Measurements from ENCODE around the gene PAM.

DNA sequence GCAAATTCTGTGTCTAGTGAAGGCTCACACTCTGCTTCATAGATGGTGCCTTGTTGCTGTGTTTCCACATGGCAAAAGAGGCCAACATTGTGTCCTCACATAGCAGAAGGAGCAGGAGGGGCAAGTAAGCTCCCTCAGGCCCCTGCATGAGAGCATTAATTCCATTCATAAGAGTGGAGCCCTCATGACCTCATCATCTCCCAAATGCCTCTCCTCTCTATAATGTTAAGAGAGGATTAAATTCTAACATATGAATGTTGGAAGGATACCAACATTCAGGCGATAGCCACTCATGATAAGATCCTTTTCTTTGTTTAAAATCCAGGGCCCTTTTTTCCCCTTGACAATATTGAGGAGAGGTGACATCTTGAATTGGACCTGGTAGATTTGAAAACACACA lies 35.2 kb upstream of the PAM start:
- no peak for TF ChIP-seq SNAI2 (CRISPR knock-in tag; IDR thresholded peaks at IDR 0.05)
- TF ChIP-seq, protein P1, sequence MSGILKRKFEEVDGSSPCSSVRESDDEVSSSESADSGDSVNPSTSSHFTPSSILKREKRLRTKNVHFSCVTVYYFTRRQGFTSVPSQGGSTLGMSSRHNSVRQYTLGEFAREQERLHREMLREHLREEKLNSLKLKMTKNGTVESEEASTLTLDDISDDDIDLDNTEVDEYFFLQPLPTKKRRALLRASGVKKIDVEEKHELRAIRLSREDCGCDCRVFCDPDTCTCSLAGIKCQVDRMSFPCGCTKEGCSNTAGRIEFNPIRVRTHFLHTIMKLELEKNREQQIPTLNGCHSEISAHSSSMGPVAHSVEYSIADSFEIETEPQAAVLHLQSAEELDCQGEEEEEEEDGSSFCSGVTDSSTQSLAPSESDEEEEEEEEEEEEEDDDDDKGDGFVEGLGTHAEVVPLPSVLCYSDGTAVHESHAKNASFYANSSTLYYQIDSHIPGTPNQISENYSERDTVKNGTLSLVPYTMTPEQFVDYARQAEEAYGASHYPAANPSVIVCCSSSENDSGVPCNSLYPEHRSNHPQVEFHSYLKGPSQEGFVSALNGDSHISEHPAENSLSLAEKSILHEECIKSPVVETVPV (CRISPR knock-in tag; IDR thresholded peaks at IDR 0.05) = no peak

All from SK-N-SH treated with all-trans-retinoic acid at 6 μM for 48 hours (cell line).